MM.1S (cell line): Measurements from ENCODE around the gene STAT5A.

Experiments used
- EZH2 ChIP-seq: fragments of 300-600 bp; sonication (generic); optimal IDR thresholded peaks from 2 replicates; pipeline ENCODE3; 2017; ENCODE audit warnings: low read depth, mild to moderate bottlenecking, antibody characterized with exemption, low read length, mixed read lengths
- EZH2phosphoT487 ChIP-seq: fragments of 300-600 bp; sonication (generic); IDR thresholded peaks from 2 replicates; pipeline ENCODE4 v1.6.1; 2018; ENCODE audit warnings: antibody characterized with exemption, low read length
- TF ChIP-seq, protein P1 (sequence below): fragments of 300-600 bp; sonication (generic); IDR thresholded peaks from 2 replicates; pipeline ENCODE4 v1.5.1; 2016; ENCODE audit warnings: antibody characterized with exemption, low read length, mixed read lengths

- TF ChIP-seq, protein P1, sequence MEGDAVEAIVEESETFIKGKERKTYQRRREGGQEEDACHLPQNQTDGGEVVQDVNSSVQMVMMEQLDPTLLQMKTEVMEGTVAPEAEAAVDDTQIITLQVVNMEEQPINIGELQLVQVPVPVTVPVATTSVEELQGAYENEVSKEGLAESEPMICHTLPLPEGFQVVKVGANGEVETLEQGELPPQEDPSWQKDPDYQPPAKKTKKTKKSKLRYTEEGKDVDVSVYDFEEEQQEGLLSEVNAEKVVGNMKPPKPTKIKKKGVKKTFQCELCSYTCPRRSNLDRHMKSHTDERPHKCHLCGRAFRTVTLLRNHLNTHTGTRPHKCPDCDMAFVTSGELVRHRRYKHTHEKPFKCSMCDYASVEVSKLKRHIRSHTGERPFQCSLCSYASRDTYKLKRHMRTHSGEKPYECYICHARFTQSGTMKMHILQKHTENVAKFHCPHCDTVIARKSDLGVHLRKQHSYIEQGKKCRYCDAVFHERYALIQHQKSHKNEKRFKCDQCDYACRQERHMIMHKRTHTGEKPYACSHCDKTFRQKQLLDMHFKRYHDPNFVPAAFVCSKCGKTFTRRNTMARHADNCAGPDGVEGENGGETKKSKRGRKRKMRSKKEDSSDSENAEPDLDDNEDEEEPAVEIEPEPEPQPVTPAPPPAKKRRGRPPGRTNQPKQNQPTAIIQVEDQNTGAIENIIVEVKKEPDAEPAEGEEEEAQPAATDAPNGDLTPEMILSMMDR, result no peak
- no peak for TF ChIP-seq EZH2
- TF ChIP-seq EZH2phosphoT487, result no peak
Observed at GRCh38 chr17:42271006-42271778, 17.1 kb upstream of the STAT5A start.
